ENCODE measurements around the gene CACNA2D3. TPM values are rescaled to one million over a fixed set of nuclear protein-coding genes. Genes with fewer than 3 reads are reported as not detected.

The CACNA2D3 gene
- total RNA-seq, 4 donors from 2014 or later, result 0.27 to 1.5 (median 0.79) TPM

DNA sequence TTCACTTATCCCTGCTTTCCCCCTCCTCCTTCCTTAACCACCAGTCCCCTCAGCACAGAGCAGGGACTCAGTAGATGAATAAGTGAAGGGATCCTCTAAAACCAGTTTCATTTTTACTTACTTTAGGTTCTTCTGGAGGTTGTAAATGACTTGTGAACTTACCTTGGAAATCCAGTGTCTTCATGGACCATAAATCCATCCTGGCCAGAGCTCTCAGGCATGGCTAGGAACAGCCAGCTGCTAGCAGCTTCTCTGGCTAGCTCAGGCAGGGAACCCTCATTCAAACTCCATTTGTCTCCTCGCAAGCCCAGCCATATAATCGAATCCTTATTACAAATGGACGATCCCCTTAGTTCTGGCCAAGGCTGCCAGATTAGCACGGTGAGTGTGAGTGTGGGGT is 727.0 kb downstream of the CACNA2D3 start:
- intact Hi-C loops (cut with DNase I; ENCODE audit: low total_unique reads), result no loop called here
- DNase-seq (ENCODE audit: low spot score in 2 of 2), result no peak
- 64 to 74% methylated on average over 4 of the region's 4 CpGs for WGBS, 2 donors

GRCh38 chr3:54850484-54851018 is 728.2 kb downstream of the CACNA2D3 start:
- intact Hi-C loops (cut with DNase I; ENCODE audit: low total_unique reads), result loop anchor here (10.0 kb wide), 1 partner anchor 874 kb away; no protein-coding TSS in a partner anchor
- DNase-seq (ENCODE audit: low spot score in 2 of 2), result no peak
- TF ChIP-seq, protein P1, sequence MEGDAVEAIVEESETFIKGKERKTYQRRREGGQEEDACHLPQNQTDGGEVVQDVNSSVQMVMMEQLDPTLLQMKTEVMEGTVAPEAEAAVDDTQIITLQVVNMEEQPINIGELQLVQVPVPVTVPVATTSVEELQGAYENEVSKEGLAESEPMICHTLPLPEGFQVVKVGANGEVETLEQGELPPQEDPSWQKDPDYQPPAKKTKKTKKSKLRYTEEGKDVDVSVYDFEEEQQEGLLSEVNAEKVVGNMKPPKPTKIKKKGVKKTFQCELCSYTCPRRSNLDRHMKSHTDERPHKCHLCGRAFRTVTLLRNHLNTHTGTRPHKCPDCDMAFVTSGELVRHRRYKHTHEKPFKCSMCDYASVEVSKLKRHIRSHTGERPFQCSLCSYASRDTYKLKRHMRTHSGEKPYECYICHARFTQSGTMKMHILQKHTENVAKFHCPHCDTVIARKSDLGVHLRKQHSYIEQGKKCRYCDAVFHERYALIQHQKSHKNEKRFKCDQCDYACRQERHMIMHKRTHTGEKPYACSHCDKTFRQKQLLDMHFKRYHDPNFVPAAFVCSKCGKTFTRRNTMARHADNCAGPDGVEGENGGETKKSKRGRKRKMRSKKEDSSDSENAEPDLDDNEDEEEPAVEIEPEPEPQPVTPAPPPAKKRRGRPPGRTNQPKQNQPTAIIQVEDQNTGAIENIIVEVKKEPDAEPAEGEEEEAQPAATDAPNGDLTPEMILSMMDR (IDR thresholded peaks at IDR 0.05), result no peak
- no peak for TF ChIP-seq POLR2A (IDR thresholded peaks at IDR 0.05)
- H3K4me3 ChIP-seq (ENCODE audit: low read depth, poor library complexity, severe bottlenecking), result no peak overlapping the region
- 53 to 68% methylated on average over 2 of the region's 2 CpGs for WGBS, 2 donors

More for the DNA sequence above, 727.0 kb downstream of the CACNA2D3 start:
- H3K4me3 ChIP-seq (ENCODE audit: low read depth, poor library complexity, severe bottlenecking), result no peak overlapping the region
- no peak for TF ChIP-seq POLR2A (IDR thresholded peaks at IDR 0.05)
- TF ChIP-seq, protein P1 (IDR thresholded peaks at IDR 0.05), result no peak

DNA sequence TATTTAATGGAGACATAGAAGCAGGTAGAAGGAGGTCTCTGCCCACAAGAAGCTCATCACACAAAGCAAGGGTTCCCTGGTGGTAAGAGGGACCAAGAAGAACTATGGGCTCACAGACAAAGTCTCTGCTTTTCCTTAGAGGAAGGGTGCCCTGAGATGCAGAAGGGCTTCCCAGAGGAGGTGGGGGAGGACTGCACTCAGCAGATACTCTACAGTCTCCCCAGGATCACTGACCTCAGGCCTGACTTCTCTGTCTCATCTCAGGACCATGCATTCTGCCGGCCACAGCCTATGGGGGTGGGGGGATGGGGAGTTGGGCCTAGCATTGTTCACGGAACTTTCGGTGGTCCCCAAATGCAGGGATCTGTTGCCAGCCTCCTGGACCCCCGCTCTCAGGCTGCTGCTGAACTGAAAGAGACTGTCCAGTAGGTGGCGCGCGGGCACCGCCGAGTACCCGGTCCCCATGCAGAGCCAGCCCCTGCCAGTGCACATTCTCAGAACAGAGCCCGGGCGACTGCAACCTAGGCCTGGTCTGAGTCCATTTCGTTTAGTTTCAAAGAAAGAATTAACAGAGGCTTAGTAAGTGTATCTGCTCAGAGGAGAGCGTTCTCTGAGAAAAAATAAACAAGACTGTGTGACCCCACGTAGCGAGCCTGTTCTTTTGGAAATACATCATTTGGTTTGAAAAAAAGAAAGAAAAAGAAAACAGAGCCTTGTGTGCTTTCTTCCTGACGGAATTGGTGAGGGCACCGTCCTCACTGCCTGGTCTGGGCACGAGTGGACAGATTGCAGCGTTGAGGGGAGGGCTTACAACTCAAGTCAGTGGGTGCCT is 731.4 kb downstream of the CACNA2D3 start:
- peak; percentile 60 to 96 for DNase-seq (ENCODE audit: low spot score in 2 of 2)
- no peak overlapping the region for H3K4me3 ChIP-seq (ENCODE audit: low read depth, poor library complexity, severe bottlenecking)
- 17 to 23% methylated on average over 19 to 20 of the region's 20 CpGs for WGBS, 2 donors
- TF ChIP-seq, protein P1 (IDR thresholded peaks at IDR 0.05), result peak in 1 of 3 donors; percentile 71
- no peak for TF ChIP-seq POLR2A (IDR thresholded peaks at IDR 0.05)
- intact Hi-C loops (cut with DNase I; ENCODE audit: low total_unique reads), result loop anchor here (10.0 kb wide), 1 partner anchor 871 kb away; no protein-coding TSS in a partner anchor

DNA sequence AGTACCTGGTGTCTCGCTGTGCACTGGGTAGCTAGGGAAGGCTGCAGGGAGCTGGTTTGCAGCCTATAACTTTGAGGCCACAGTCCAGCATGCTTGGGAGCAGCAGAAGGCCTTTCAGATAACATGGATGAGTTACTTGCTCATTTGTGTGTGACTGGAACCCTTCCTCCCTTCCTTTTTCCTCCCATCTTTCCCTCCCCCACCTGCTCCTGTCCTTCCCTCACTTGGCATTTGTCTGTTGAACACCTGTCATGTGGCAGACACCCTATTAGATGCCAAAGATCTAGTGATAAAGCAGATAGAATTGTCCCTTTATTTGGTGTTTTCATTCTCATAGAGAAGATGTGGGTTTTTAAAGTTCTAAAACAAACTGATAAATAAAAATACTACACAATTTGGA is 733.9 kb downstream of the CACNA2D3 start:
- 91 to 96% methylated on average over 1 of the region's 1 CpG for WGBS, 2 donors
- TF ChIP-seq, protein P1 (IDR thresholded peaks at IDR 0.05), result no peak
- TF ChIP-seq POLR2A (IDR thresholded peaks at IDR 0.05), result no peak
- no peak for DNase-seq (ENCODE audit: low spot score in 2 of 2)
- H3K4me3 ChIP-seq (ENCODE audit: low read depth, poor library complexity, severe bottlenecking), result no peak overlapping the region
- intact Hi-C loops (cut with DNase I; ENCODE audit: low total_unique reads), result loop anchor here (10.0 kb wide), 1 partner anchor 869 kb away; no protein-coding TSS in a partner anchor

DNA sequence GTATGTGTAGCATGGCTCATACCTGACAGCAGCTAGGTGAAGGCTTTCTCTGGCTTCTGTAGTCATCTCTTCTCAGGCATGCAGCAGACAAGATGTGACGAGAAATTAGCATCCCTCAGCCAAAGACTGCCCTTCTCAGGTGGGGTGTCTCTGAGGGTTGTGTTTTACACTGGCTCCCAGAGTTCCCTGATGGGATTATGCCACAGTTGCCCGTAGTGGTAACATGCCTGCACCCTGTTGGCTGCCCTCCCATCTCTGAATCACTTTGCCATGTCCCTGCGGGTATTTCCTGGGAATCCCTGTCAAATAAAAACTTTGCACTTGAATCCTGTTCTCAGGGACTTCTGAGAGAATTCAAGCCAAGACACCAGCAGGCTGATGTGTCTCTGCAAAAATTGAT is 735.0 kb downstream of the CACNA2D3 start:
- TF ChIP-seq POLR2A (IDR thresholded peaks at IDR 0.05), result no peak
- TF ChIP-seq, protein P1 (IDR thresholded peaks at IDR 0.05), result no peak
- DNase-seq (ENCODE audit: low spot score in 2 of 2), result no peak
- intact Hi-C loops (cut with DNase I; ENCODE audit: low total_unique reads), result loop anchor here (10.0 kb wide), 1 partner anchor 867 kb away; no protein-coding TSS in a partner anchor
- no peak overlapping the region for H3K4me3 ChIP-seq (ENCODE audit: low read depth, poor library complexity, severe bottlenecking)
- 51 to 57% methylated on average over 3 of the region's 3 CpGs for WGBS, 2 donors

Data from lower leg skin (tissue), 4 donors.